ENCODE results near the gene CFAP119. TPM values are rescaled to one million over a fixed set of nuclear protein-coding genes. Genes with fewer than 3 reads are reported as not detected.

CFAP119 gene
- total and polyA plus RNA-seq, 7 donors: 0.48 to 3.0 (median 0.69) TPM

GRCh38 chr16:30755955-30756780, 5.7 kb downstream of the CFAP119 start:
- H3K4me3 ChIP-seq: no peak overlapping the region
- DNase-seq (no peak), ATAC-seq (no peak)
- WGBS, 3 donors: 83 to 89% (median 85%) methylated on average over 20 of the region's 20 CpGs
- H3K27ac ChIP-seq: no peak overlapping the region
- no peaks in the 10 kb centered on the region for H3K27me3 ChIP-seq (ENCODE audit: insufficient read depth in 3 of 3, low read length in 2 of 3)
- H3K36me3 ChIP-seq (ENCODE audit: insufficient read depth in 1 of 2, low read depth in 1 of 2): peaks cover 0 to 76% of the 10 kb centered on the region in 2 donors
- intact Hi-C loops (cut with DNase I): no loop called here
- TF ChIP-seq CTCF (IDR thresholded peaks at IDR 0.05): no peak
- H3K4me1 ChIP-seq: peaks cover 5% of the 10 kb centered on the region
- no peaks in the 10 kb centered on the region for H3K9me3 ChIP-seq

- WGBS, 3 donors: 63 to 83% (median 74%) methylated on average over 4 of the region's 4 CpGs
- Histone ChIP-seq H3K27me3 (ENCODE audit: insufficient read depth in 3 of 3, low read length in 2 of 3) (no peaks in the 10 kb centered on the region), H3K4me1 (no peaks in the 10 kb centered on the region), H3K27ac (no peak overlapping the region), H3K4me3 (no peak overlapping the region), H3K36me3 (ENCODE audit: insufficient read depth in 1 of 2, low read depth in 1 of 2) (peaks cover 0 to 76% of the 10 kb centered on the region in 2 donors), H3K9me3 (no peaks in the 10 kb centered on the region)
- no peak for ATAC-seq
- no peak for DNase-seq
- intact Hi-C loops (cut with DNase I): no loop called here
- TF ChIP-seq CTCF (IDR thresholded peaks at IDR 0.05): no peak
These were observed 8.3 kb downstream of the CFAP119 start for GRCh38 chr16:30753596-30753995.

- WGBS, 3 donors: 89 to 93% (median 89%) methylated on average over 19 to 20 of the region's 20 CpGs
- ATAC-seq (no peak), DNase-seq (no peak)
- peaks cover 0 to 54% of the 10 kb centered on the region in 2 donors for H3K36me3 ChIP-seq (ENCODE audit: insufficient read depth in 1 of 2, low read depth in 1 of 2)
- no peaks in the 10 kb centered on the region for H3K9me3 ChIP-seq
- H3K27ac ChIP-seq: no peak overlapping the region
- no peak overlapping the region for H3K4me3 ChIP-seq
- TF ChIP-seq CTCF (IDR thresholded peaks at IDR 0.05): no peak
- H3K27me3 ChIP-seq (ENCODE audit: insufficient read depth in 3 of 3, low read length in 2 of 3): no peaks in the 10 kb centered on the region
- intact Hi-C loops (cut with DNase I): no loop called here
- H3K4me1 ChIP-seq: no peaks in the 10 kb centered on the region
These were observed 10.9 kb downstream of the CFAP119 start for GRCh38 chr16:30750876-30751465.

- H3K4me1 ChIP-seq: no peaks in the 10 kb centered on the region
- WGBS, 3 donors: 89 to 90% (median 90%) methylated on average over 4 of the region's 4 CpGs
- H3K36me3 ChIP-seq (ENCODE audit: insufficient read depth in 1 of 2, low read depth in 1 of 2): peaks cover 0 to 54% of the 10 kb centered on the region in 2 donors
These were observed 11.7 kb downstream of the CFAP119 start for GRCh38 chr16:30750201-30750600.

More at GRCh38 chr16:30750201-30750600, 11.7 kb downstream of the CFAP119 start:
- Histone ChIP-seq H3K27ac (no peak overlapping the region), H3K4me3 (no peak overlapping the region), H3K9me3 (no peaks in the 10 kb centered on the region), H3K27me3 (ENCODE audit: insufficient read depth in 3 of 3, low read length in 2 of 3) (no peaks in the 10 kb centered on the region)
- DNase-seq (no peak), ATAC-seq (no peak)
- intact Hi-C loops (cut with DNase I): no loop called here
- TF ChIP-seq CTCF (IDR thresholded peaks at IDR 0.05): no peak

All from psoas muscle (tissue), 8 donors.